Activated T-cell treated with anti-CD3 and anti-CD28 coated beads, Interleukin-2, amount 50 U/mL, for 4 hours (primary cell): ENCODE data around the gene FILIP1L. TPM values are rescaled to one million over a fixed set of nuclear protein-coding genes. Genes with fewer than 3 reads are reported as not detected.

ENCODE experiments used
- ATAC-seq, 2 donors: fragments of 200-7000 bp; cut with Tn5 transposase; one replicate each; pipeline ENCODE4 v1.10.0; 2021
- DNase-seq: peaks from one replicate; pipeline ENCODE4 v3.0.0-alpha.2; 2020
- H3K27me3 Mint-ChIP-seq: one replicate; pipeline ENCODE4 v1.8.0; 2021; ENCODE audit warnings: low read depth, mixed read lengths
- H3K36me3 Mint-ChIP-seq: one replicate; pipeline ENCODE4 v1.8.0; 2022; ENCODE audit warnings: mixed read lengths; ENCODE audit not compliant: insufficient read depth
- H3K4me1 Mint-ChIP-seq: one replicate; pipeline ENCODE4 v1.8.0; 2021; ENCODE audit warnings: low read depth, mixed read lengths
- H3K4me3 Mint-ChIP-seq: one replicate; pipeline ENCODE4 v1.8.0; 2021; ENCODE audit warnings: mild to moderate bottlenecking, moderate library complexity, mixed read lengths
- H3K9me3 Mint-ChIP-seq: one replicate; pipeline ENCODE4 v1.8.0; 2021; ENCODE audit warnings: mixed read lengths
- total RNA-seq, 3 donors: library from RNA; stranded (reverse); gene quantifications; one replicate each; pipeline ENCODE4 v1.2.1, GENCODE V29; 2021

Gene FILIP1L
- total RNA-seq, 3 donors from 2014 or later: 0.08 to 0.28 TPM; not detected in 1

DNA sequence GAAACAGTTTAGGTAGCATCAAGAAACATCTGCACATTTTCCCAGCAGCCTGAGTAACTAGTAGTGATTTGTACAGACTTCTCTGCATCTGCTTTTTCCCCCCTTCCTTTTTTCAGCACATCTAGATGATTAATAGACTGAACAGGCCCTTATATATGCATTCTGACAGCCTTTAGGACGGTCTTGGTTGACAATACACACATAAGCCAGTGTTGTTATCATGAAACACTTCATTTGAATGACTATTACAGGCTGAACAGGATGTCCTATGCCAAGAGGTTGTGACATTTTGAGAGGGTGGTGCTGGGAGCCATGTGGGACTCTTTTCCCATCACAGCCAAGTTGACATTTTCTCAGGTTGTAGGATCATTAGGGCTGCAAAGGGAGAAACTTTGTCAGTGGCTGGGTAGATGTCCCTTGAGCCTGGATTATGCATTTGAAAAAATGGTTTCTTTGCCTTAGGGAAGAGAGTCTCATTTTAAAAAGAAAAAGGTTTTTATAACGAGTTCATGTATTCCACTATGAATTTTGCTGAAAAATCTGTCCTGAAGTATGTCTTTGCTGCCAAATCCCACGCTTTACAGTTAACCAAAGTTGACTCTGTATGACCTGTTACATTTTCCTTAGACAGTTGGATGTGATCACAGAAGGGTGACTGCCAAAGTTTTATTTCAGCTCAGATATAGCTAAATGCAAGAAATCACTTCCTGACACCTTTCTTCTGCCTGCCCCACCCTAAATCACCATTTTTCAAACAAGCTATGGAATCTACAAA lies 73.7 kb downstream of the FILIP1L start:
- DNase-seq: no peak
- H3K36me3 Mint-ChIP-seq: no peaks in the 10 kb centered on the region
- H3K4me3 Mint-ChIP-seq: no peak overlapping the region
- no peak for ATAC-seq
- H3K27me3 Mint-ChIP-seq: no peaks in the 10 kb centered on the region
- H3K4me1 Mint-ChIP-seq: peaks cover 3% of the 10 kb centered on the region
- no peaks in the 10 kb centered on the region for H3K9me3 Mint-ChIP-seq

DNA sequence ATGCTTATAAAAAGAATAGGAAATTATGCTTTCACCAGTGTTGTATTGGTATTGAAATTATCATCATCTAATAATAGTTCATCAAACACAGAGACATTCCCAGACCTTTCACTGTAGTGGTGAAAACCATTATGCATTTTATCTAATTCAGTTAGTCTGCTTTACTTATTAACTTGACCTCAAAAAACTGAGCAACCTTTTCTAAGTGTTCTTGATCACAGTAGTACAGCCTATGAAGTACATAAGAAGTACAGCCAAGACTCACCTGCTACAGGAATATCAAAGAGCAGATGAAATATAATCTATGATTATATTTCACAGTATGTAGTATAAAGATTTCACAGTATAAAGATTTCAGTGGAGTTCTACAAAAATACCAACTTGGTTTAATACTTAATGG lies 75.2 kb downstream of the FILIP1L start:
- ATAC-seq (no peak), DNase-seq (no peak)
- Mint-ChIP-seq H3K4me3 (no peak overlapping the region), H3K27me3 (no peaks in the 10 kb centered on the region), H3K4me1 (no peaks in the 10 kb centered on the region), H3K36me3 (no peaks in the 10 kb centered on the region), H3K9me3 (no peaks in the 10 kb centered on the region)

DNA sequence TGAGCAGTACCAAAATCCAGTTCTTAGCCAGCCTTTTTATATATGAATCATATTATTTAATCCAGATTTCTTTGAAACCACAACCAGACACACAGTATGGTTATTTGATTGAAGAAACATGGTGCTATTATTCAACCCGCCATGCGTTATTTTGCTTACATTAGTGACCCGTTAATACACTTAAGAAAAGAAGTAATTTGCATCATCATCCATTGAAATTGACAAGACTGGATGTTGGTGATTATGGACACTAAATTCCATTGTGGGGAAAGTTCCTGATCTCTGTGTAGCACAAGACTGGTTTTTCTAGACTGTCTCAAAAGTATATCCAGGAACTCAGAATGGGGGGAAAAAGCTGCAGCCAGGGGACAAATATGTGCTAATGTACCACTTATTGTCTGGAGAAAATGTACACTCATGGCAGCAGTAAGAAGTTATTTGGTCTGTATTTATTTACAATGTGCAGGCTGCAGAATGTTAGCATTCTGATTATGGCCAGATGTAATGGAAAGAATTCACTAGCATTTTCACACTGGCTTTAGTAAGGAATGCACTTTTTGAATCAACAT lies 80.3 kb downstream of the FILIP1L start:
- H3K4me1 Mint-ChIP-seq: no peaks in the 10 kb centered on the region
- H3K27me3 Mint-ChIP-seq: no peaks in the 10 kb centered on the region
- no peak for ATAC-seq
- H3K36me3 Mint-ChIP-seq: peaks cover 6% of the 10 kb centered on the region
- H3K4me3 Mint-ChIP-seq: no peak overlapping the region
- H3K9me3 Mint-ChIP-seq: no peaks in the 10 kb centered on the region
- DNase-seq: no peak

DNA sequence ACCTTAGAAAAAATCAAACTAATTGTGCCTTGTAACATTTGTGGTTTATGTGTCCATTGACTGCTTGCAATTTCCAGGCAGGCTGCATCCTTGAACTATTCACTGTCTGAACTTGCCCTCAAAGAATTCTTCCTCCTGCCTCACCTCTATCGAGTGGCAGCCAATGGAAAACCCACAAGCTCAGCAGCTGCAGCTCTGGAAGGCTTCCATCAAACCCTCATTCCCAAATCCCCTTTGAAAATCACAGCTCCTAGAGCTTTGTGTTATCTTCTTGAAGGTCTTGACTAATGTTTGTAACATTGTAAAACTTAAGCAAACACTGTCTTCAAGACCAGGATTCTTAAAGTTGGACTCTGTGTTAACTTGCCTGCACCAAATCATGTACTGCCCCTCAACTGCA lies 81.1 kb downstream of the FILIP1L start:
- Mint-ChIP-seq H3K36me3 (peaks cover 6% of the 10 kb centered on the region), H3K27me3 (no peaks in the 10 kb centered on the region), H3K9me3 (no peaks in the 10 kb centered on the region), H3K4me3 (no peak overlapping the region), H3K4me1 (no peaks in the 10 kb centered on the region)
- DNase-seq (no peak), ATAC-seq (no peak)

DNA sequence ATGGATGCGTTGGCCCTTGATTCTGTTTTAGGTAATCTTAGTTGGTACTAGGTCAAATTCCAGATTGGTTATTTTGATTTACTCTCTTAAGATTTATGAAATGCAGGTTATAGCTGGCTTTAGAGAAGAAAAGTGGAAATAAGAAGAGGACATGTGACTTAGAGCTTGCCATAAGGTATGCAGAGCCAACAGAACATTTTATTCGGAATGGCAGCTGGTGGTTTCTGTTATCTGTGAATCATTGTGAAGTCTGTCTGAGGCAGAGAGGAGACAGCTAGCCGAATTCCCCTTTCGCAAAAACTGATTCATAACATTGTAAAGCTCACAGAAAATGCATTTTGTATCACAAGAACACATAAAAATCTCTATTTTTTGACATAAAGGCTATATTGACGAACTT lies 82.1 kb downstream of the FILIP1L start:
- Mint-ChIP-seq H3K9me3 (no peaks in the 10 kb centered on the region), H3K4me3 (no peak overlapping the region), H3K4me1 (no peaks in the 10 kb centered on the region), H3K27me3 (no peaks in the 10 kb centered on the region), H3K36me3 (peaks cover 6% of the 10 kb centered on the region)
- ATAC-seq (no peak), DNase-seq (no peak)

DNA sequence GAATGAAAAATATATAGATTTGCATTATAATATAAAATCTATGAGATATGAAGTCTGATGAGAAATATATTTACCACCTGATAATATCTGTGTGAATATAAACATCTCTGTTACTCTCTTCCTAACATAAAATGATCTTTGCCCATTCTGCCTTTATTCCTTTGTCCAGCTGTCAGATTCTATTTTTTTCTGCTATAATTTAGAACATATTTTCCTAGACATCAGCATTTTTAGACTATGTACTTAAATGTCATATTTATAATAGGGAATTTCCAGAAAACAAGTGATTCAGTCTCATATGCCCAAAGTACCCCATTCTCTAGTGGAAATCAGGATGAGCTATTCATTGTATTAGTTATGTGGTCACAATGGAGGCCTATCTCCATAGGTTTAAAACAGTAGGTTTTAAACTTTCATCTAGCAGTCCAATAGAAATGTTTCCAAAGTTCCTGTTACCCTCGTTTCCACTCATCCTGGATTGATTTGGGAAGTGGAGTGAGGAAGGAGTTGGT lies 83.3 kb downstream of the FILIP1L start:
- Mint-ChIP-seq H3K27me3 (no peaks in the 10 kb centered on the region), H3K4me1 (no peaks in the 10 kb centered on the region), H3K4me3 (no peak overlapping the region), H3K9me3 (no peaks in the 10 kb centered on the region), H3K36me3 (peaks cover 6% of the 10 kb centered on the region)
- ATAC-seq: no peak
- no peak for DNase-seq

DNA sequence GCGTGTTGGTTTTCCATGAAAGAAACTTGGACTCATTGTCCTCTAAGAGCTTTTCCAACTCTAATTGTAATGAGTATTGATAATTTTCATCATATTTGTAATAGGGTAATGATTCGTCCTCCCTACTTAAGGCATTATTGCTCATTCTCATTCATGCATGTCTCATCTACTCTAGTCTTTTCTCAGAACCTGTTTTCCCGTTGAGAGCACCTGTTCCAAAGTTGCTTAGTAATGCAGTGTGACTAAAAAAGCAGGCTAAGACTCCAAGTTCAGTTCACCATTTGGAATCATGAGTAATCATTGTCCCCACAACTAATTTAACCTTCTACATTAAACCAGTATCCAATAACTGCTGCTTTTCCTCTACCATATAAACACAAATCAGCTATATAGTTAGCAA lies 84.0 kb downstream of the FILIP1L start:
- no peak for ATAC-seq
- no peaks in the 10 kb centered on the region for H3K27me3 Mint-ChIP-seq

DNA sequence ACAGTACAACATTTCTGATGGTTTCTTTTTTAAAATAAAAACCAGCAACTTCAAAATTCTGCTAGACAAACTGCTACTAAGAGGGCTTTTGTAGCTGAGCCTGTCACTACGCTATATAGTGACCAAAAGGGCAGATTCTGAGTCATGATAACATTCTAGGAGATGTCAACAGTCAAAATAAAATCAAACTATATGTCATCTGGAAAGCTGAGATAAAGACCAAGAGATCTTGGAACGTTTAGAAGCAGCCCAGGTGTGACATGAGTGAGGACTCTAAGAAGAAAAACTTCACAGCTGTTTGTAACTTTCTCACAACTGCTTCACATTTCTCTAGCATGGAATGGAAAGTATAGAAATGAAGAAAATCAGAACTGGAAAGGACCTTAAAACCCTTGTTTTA lies 84.6 kb downstream of the FILIP1L start:
- peaks cover 6% of the 10 kb centered on the region for H3K36me3 Mint-ChIP-seq
- H3K27me3 Mint-ChIP-seq: no peaks in the 10 kb centered on the region
- DNase-seq (no peak), ATAC-seq (no peak)
- H3K4me1 Mint-ChIP-seq: no peaks in the 10 kb centered on the region
- H3K4me3 Mint-ChIP-seq: no peak overlapping the region
- H3K9me3 Mint-ChIP-seq: no peaks in the 10 kb centered on the region

More for the DNA sequence above, 84.0 kb downstream of the FILIP1L start:
- peaks cover 6% of the 10 kb centered on the region for H3K36me3 Mint-ChIP-seq
- H3K4me3 Mint-ChIP-seq: no peak overlapping the region
- no peaks in the 10 kb centered on the region for H3K4me1 Mint-ChIP-seq
- no peak for DNase-seq
- no peaks in the 10 kb centered on the region for H3K9me3 Mint-ChIP-seq

DNA sequence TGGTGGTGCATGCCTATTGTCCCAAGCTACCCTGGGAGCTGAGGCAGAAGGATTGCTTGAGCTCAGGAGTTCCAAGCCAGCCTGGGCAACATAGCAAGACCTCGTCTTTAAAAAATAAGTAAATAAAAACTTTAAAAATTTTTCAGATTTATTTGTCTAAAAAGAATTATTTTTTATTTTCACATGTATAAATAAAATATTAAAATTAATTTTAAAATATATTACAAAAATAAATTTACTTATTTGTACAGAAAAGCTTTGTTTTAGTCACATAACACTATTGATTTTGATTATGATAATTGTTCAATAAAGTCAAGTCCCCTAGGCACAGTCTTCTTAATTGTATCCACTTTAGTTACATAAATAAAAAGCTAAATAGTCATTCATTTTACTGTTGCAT lies 85.2 kb downstream of the FILIP1L start:
- no peaks in the 10 kb centered on the region for H3K4me1 Mint-ChIP-seq

DNA sequence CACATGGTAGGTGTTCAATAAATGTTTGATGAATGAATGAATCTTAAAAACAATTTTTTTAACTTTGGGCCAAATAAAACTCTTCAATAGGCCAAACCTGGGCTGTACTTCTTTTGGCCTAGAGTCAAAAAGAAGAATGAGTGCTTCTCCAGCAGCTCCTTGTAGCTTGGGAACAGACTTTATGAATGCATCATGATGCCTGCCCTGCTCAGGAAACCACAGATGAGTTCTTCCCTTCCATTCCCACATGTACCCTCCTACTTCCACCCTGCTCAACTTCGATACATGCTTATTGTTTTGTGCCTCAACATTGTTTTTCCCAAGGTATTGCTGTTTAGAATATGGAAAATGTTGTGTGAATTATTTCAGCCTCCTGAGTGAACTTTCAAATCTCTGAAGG lies 87.0 kb downstream of the FILIP1L start:
- H3K9me3 Mint-ChIP-seq: no peaks in the 10 kb centered on the region
- no peaks in the 10 kb centered on the region for H3K4me1 Mint-ChIP-seq
- H3K4me3 Mint-ChIP-seq: no peak overlapping the region
- H3K36me3 Mint-ChIP-seq: peaks cover 7% of the 10 kb centered on the region
- H3K27me3 Mint-ChIP-seq: no peaks in the 10 kb centered on the region
- ATAC-seq (no peak), DNase-seq (no peak)

More for the DNA sequence above, 85.2 kb downstream of the FILIP1L start:
- H3K4me3 Mint-ChIP-seq: no peak overlapping the region
- ATAC-seq: no peak
- H3K36me3 Mint-ChIP-seq: peaks cover 6% of the 10 kb centered on the region
- no peak for DNase-seq
- no peaks in the 10 kb centered on the region for H3K27me3 Mint-ChIP-seq
- H3K9me3 Mint-ChIP-seq: no peaks in the 10 kb centered on the region

DNA sequence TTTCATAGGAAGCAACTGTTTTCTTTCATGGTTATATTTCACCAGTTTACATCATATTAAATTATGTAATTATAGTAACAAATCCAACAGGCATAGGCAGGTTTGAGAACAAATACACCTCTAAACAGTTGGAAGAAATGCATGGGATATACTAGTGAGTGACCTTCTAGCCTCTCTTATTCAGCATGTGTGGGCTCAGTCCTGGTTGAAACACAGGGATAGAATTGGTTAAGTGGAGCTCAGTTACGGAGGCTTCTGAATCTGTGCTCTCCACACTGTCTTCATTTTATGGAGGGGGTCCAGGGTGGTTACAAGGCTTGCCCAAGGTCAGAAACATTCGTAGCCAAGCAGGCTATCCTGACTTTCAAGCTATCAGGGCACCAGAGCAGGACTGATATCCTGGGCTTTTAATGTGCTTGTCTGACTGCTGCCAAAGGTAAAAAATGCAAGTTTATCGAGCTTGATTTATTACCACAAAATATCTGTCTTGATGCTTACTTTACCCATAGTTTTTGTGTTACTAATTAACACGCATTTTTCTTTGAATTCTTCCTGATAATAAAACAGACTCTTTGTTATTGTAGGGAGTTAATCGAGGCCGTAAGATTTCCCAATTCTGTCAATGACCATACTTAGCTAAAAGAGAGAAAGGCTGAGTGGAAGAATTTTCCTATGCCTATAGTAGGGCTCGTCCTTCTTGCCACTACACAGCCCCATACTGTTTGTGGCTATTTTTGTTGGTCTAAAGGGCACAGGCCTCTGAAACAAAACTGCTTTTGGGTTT lies 89.6 kb downstream of the FILIP1L start:
- Mint-ChIP-seq H3K4me1 (no peaks in the 10 kb centered on the region), H3K9me3 (no peaks in the 10 kb centered on the region), H3K4me3 (no peak overlapping the region), H3K36me3 (peaks cover 3% of the 10 kb centered on the region), H3K27me3 (no peaks in the 10 kb centered on the region)
- ATAC-seq (no peak), DNase-seq (no peak)

DNA sequence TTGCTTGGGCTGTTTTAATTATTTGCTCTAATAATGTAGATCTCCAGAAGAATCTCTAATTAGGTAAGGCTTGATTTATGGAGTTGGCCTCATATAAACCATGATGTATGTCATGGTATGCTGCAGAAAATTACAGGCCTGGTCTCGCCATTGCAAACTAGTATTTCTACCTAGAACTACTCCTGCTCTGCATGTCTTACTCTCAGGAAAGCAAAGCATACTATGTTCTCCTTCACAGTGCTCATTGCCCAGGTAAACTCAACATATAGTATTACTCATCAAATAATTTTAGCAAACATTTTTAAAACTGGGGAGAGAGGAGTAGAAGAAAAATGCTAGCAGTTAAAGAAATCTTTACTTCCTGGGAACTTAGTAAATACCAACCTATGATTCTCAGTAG lies 90.7 kb downstream of the FILIP1L start:
- ATAC-seq (no peak), DNase-seq (no peak)
- Mint-ChIP-seq H3K27me3 (no peaks in the 10 kb centered on the region), H3K9me3 (no peaks in the 10 kb centered on the region), H3K4me3 (no peak overlapping the region), H3K4me1 (no peaks in the 10 kb centered on the region), H3K36me3 (peaks cover 6% of the 10 kb centered on the region)

DNA sequence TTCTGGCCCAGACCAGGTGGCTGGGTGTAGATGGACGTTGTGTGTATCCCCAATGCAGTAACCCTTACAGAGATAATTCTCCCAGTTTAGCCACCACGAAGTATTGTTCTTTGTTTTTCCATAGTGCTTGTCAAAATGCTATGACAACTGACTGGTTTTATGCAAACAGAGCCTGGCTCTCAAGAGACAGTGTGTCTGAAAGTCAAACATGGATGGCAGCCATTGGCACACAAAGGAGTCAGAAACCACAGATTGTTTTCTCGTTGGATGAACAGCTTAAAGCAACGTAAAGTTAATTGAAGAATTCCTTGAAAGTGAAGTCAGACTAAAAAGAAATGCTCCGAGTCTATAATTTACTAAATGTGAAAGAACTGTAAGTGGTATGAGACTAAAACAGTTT lies 91.2 kb downstream of the FILIP1L start:
- no peaks in the 10 kb centered on the region for H3K9me3 Mint-ChIP-seq
- no peak for ATAC-seq
- DNase-seq: no peak
- H3K36me3 Mint-ChIP-seq: peaks cover 6% of the 10 kb centered on the region
- no peaks in the 10 kb centered on the region for H3K4me1 Mint-ChIP-seq
- H3K27me3 Mint-ChIP-seq: no peaks in the 10 kb centered on the region
- no peak overlapping the region for H3K4me3 Mint-ChIP-seq

DNA sequence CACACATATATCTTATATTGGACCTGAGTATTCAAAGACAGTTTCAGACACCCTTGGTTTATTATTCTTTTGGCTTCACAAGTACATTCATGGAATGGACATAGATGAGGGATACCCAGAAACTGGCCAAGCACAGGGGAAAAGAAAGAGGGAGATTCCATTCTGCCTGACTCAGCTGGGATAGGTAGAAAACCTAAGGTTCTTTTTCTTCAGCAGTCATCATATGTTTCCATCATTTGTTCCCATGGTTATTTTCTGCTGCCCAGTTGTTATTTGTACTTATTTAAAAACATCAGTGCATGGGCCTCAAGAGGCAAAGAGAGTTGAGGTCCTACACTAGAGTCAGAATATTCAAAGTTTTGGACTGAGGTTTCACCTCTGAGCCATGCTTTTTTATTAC lies 91.8 kb downstream of the FILIP1L start:
- Mint-ChIP-seq H3K36me3 (peaks cover 6% of the 10 kb centered on the region), H3K27me3 (no peaks in the 10 kb centered on the region), H3K9me3 (no peaks in the 10 kb centered on the region), H3K4me1 (no peaks in the 10 kb centered on the region), H3K4me3 (no peak overlapping the region)
- no peak for ATAC-seq
- DNase-seq: no peak
